Measurements from ENCODE around the gene OTOGL.

DNA sequence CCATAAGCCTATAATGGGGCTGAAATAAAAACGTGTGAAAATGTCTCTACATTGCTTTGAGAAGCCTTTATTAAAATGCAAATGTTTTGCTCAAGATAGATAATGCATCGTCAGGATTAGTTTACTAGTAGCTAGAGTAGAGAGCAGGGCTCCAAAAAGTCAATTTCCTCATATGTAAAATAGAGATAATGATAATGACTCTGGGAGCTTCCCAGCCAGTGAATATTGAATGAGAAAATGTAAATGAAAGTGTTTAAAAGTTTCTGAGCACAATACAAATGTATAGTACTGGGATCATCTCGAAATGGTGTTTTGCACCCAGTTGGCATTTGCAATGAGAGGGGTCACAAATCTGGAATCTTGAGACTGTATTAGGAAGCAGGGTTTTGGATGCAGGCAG is 135.3 kb downstream of the OTOGL start:
- TF ChIP-seq, protein P1, sequence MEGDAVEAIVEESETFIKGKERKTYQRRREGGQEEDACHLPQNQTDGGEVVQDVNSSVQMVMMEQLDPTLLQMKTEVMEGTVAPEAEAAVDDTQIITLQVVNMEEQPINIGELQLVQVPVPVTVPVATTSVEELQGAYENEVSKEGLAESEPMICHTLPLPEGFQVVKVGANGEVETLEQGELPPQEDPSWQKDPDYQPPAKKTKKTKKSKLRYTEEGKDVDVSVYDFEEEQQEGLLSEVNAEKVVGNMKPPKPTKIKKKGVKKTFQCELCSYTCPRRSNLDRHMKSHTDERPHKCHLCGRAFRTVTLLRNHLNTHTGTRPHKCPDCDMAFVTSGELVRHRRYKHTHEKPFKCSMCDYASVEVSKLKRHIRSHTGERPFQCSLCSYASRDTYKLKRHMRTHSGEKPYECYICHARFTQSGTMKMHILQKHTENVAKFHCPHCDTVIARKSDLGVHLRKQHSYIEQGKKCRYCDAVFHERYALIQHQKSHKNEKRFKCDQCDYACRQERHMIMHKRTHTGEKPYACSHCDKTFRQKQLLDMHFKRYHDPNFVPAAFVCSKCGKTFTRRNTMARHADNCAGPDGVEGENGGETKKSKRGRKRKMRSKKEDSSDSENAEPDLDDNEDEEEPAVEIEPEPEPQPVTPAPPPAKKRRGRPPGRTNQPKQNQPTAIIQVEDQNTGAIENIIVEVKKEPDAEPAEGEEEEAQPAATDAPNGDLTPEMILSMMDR (IDR thresholded peaks at IDR 0.05 in 4 of 5, conservative IDR thresholded peaks at IDR 0.05 in 1 of 5): no peak
- TF ChIP-seq POLR2A (IDR thresholded peaks at IDR 0.05): no peak
